ENCODE results near the gene NADK. TPM values are rescaled to one million over a fixed set of nuclear protein-coding genes. Genes with fewer than 3 reads are reported as not detected.
A peak's percentile ranks its signal among the peaks of the same experiment; 100 is the strongest.

The NADK gene
- total RNA-seq, 4 donors from 2014 or later, result 66.4 to 119 (median 82.7) TPM

- Histone ChIP-seq H3K27ac (replicated peaks in 1 of 4) (peak overlapping the region; percentile 91 to 98 (median 96)), H3K4me1 (peaks cover 67 to 92% (median 88%) of the 10 kb centered on the region in 4 donors), H3K36me3 (no peaks in the 10 kb centered on the region), H3K9me3 (no peaks in the 10 kb centered on the region), H3K4me3 (peak overlapping the region; percentile 80 to 95 (median 94)), H3K27me3 (no peaks in the 10 kb centered on the region)
- TF ChIP-seq POLR2A (IDR thresholded peaks at IDR 0.05; ENCODE audit: low read depth) (no peak), POLR2AphosphoS5 (IDR thresholded peaks at IDR 0.05) (peak; percentile 14 to 28), CTCF (IDR thresholded peaks at IDR 0.05) (no peak)
- no peak for DNase-seq (ENCODE audit: extremely low spot score)
- 0% methylated on average over 11 of the region's 68 CpGs for WGBS
- intact Hi-C loops (cut with DNase I), result loop anchor here (1.0 kb wide), 1 partner anchor 129 kb away; no protein-coding TSS in a partner anchor
Observed at GRCh38 chr1:1778663-1779319, 521 bp upstream of the NADK start.

GRCh38 chr1:1777583-1777899 is 729 bp downstream of the NADK start:
- Histone ChIP-seq H3K4me3 (peak overlapping the region; percentile 80 to 95 (median 94)), H3K36me3 (peaks cover 3 to 5% (median 4%) of the 10 kb centered on the region in 4 donors), H3K27me3 (no peaks in the 10 kb centered on the region), H3K4me1 (peaks cover 57 to 86% (median 77%) of the 10 kb centered on the region in 4 donors), H3K9me3 (no peaks in the 10 kb centered on the region), H3K27ac (replicated peaks in 1 of 4) (peak overlapping the region; percentile 91 to 98 (median 96))
- 1% methylated on average over 6 of the region's 6 CpGs for WGBS
- intact Hi-C loops (cut with DNase I), result no loop called here
- peak; percentile 50 to 52 for TF ChIP-seq POLR2AphosphoS5 (IDR thresholded peaks at IDR 0.05)
- TF ChIP-seq CTCF (IDR thresholded peaks at IDR 0.05), result no peak
- TF ChIP-seq POLR2A (IDR thresholded peaks at IDR 0.05; ENCODE audit: low read depth), result no peak
- DNase-seq (ENCODE audit: extremely low spot score), result no peak

- TF ChIP-seq POLR2AphosphoS5 (IDR thresholded peaks at IDR 0.05) (no peak), POLR2A (IDR thresholded peaks at IDR 0.05; ENCODE audit: low read depth) (no peak), CTCF (IDR thresholded peaks at IDR 0.05) (no peak), EP300 (IDR thresholded peaks at IDR 0.05) (no peak)
- 64% methylated on average over 9 of the region's 9 CpGs for WGBS
- intact Hi-C loops (cut with DNase I), result no loop called here
- H3K27me3 ChIP-seq, result no peaks in the 10 kb centered on the region
- no peak for DNase-seq (ENCODE audit: extremely low spot score)
- no peaks in the 10 kb centered on the region for H3K9me3 ChIP-seq
- H3K27ac ChIP-seq (replicated peaks in 1 of 4), result peak overlapping the region; percentile 91 to 98 (median 96)
- H3K4me3 ChIP-seq, result peak overlapping the region; percentile 80 to 95 (median 94)
- peaks cover 51 to 80% (median 71%) of the 10 kb centered on the region in 4 donors for H3K4me1 ChIP-seq
- H3K36me3 ChIP-seq, result peaks cover 9 to 12% (median 10%) of the 10 kb centered on the region in 4 donors
Observed at GRCh38 chr1:1776672-1777582, 1.3 kb downstream of the NADK start.

GRCh38 chr1:1775327-1776226 is 2.7 kb downstream of the NADK start:
- Histone ChIP-seq H3K9me3 (peaks cover 0 to 10% (median 0%) of the 10 kb centered on the region in 4 donors), H3K27me3 (no peaks in the 10 kb centered on the region), H3K36me3 (peaks cover 19 to 20% (median 20%) of the 10 kb centered on the region in 4 donors), H3K27ac (replicated peaks in 1 of 4) (peak overlapping the region; percentile 14 to 98 (median 94)), H3K4me3 (peak overlapping the region in 1 of 4 donors; percentile 95), H3K4me1 (peaks cover 37 to 67% (median 57%) of the 10 kb centered on the region in 4 donors)
- intact Hi-C loops (cut with DNase I), result no loop called here
- TF ChIP-seq CTCF (IDR thresholded peaks at IDR 0.05) (no peak), POLR2A (IDR thresholded peaks at IDR 0.05; ENCODE audit: low read depth) (no peak), EP300 (IDR thresholded peaks at IDR 0.05) (no peak), POLR2AphosphoS5 (IDR thresholded peaks at IDR 0.05) (no peak)
- WGBS, result 83% methylated on average over 11 of the region's 11 CpGs
- no peak for DNase-seq (ENCODE audit: extremely low spot score)

Data from esophagus muscularis mucosa (tissue), 4 donors.